ENCODE measurements around the gene SF3B4.

SF3B4 gene

GRCh38 chr1:149932474-149932873 lies 4.9 kb upstream of the SF3B4 start:
- DNase-seq, result no peak

GRCh38 chr1:149931212-149931790 lies 3.7 kb upstream of the SF3B4 start:
- no peak for DNase-seq

- DNase-seq, result no peak
Measured at GRCh38 chr1:149929856-149930255, 2.3 kb upstream of the SF3B4 start.

GRCh38 chr1:149928401-149928724 lies 760 bp upstream of the SF3B4 start:
- DNase-seq, result no peak

GRCh38 chr1:149927056-149927562 lies 494 bp downstream of the SF3B4 start:
- DNase-seq, result no peak

- DNase-seq, result no peak
Measured at GRCh38 chr1:149926296-149926695, 1.3 kb downstream of the SF3B4 start.

- no peak for DNase-seq
Measured at GRCh38 chr1:149925751-149926150, 1.9 kb downstream of the SF3B4 start.

GRCh38 chr1:149925345-149925744 lies 2.3 kb downstream of the SF3B4 start:
- no peak for DNase-seq

GRCh38 chr1:149923626-149924025 lies 4.0 kb downstream of the SF3B4 start:
- no peak for DNase-seq

GRCh38 chr1:149917571-149918144 lies 9.9 kb downstream of the SF3B4 start, which contains the start of gene SV2A:
SV2A (minus strand) TSS chr1:149917844; CDS start chr1:149913840, 4,004 bp downstream.
- no peak for DNase-seq

- DNase-seq, result no peak
Measured at GRCh38 chr1:149916898-149917252, 10.7 kb downstream of the SF3B4 start.

- DNase-seq, result no peak
Measured at GRCh38 chr1:149916193-149916897, 11.3 kb downstream of the SF3B4 start.

- DNase-seq, result no peak
Measured at GRCh38 chr1:149915429-149916192, 12.0 kb downstream of the SF3B4 start.

GRCh38 chr1:149914545-149914944 lies 13.1 kb downstream of the SF3B4 start:
- DNase-seq, result no peak

GRCh38 chr1:149906570-149907075 lies 21.0 kb downstream of the SF3B4 start:
- DNase-seq, result no peak

GRCh38 chr1:149903836-149904491 lies 23.6 kb downstream of the SF3B4 start:
- no peak for DNase-seq

GRCh38 chr1:149899460-149900284 lies 27.9 kb downstream of the SF3B4 start, which contains the start of gene BOLA1:
BOLA1 (plus strand) TSS chr1:149899568; CDS start chr1:149900060, 492 bp downstream.
- peak; percentile 37 for DNase-seq

- DNase-seq, result no peak
Measured at GRCh38 chr1:149896575-149896974, 31.0 kb downstream of the SF3B4 start.

- no peak for DNase-seq
Measured at GRCh38 chr1:149888999-149889289, 38.7 kb downstream of the SF3B4 start.

- DNase-seq, result peak; percentile 42
Measured at GRCh38 chr1:149888247-149888998, 39.2 kb downstream of the SF3B4 start.
